Small intestine (tissue), 7 donors: ENCODE measurements around the gene SYNGR4. TPM values are rescaled to one million over a fixed set of nuclear protein-coding genes. Genes with fewer than 3 reads are reported as not detected.
A peak's percentile ranks its signal among the peaks of the same experiment; 100 is the strongest.

Experiments used
- DNase-seq, 2 donors: peaks; one replicate each; pipeline versions ENCODE4 v3.0.0 to v3.0.0-alpha.2; 2013
- FAIRE-seq: peaks from 2 replicates; lab custom pipeline; 2012; peaks lifted over from hg19 to GRCh38; lab: Jason Lieb, UNC
- H3K27ac ChIP-seq, 3 donors: one replicate each; pipeline ENCODE4 v1.5.1; 2013; ENCODE audit warnings: low read length in 2 of 3, mild to moderate bottlenecking in 2 of 3, control low read depth in 1 of 3, inconsistent platforms in 1 of 3, low read depth in 1 of 3, moderate library complexity in 1 of 3
- H3K27me3 ChIP-seq, 3 donors: one replicate each; pipeline ENCODE4 v1.6.1; 2013; ENCODE audit warnings: low read length in 3 of 3, inconsistent platforms in 1 of 3; ENCODE audit not compliant: control insufficient read depth in 3 of 3, insufficient read depth in 3 of 3
- H3K36me3 ChIP-seq, 3 donors: one replicate each; pipeline ENCODE4 v1.6.1; 2013; ENCODE audit warnings: low read length in 3 of 3, inconsistent platforms in 1 of 3, low read depth in 1 of 3, mild to moderate bottlenecking in 1 of 3, moderate library complexity in 1 of 3; ENCODE audit not compliant: control insufficient read depth in 3 of 3, insufficient read depth in 2 of 3
- H3K4me1 ChIP-seq, 3 donors: one replicate each; pipeline ENCODE4 v1.6.1; 2013; ENCODE audit warnings: low read length in 2 of 3, inconsistent platforms in 1 of 3, low read depth in 1 of 3, mild to moderate bottlenecking in 1 of 3, moderate library complexity in 1 of 3; ENCODE audit not compliant: control insufficient read depth in 3 of 3, insufficient read depth in 2 of 3
- H3K4me3 ChIP-seq, 3 donors: one replicate each; pipeline ENCODE4 v1.5.1; 2013; ENCODE audit warnings: low read length in 3 of 3, control low read depth in 1 of 3, inconsistent platforms in 1 of 3, low read depth in 1 of 3, mild to moderate bottlenecking in 1 of 3, moderate library complexity in 1 of 3
- H3K9me3 ChIP-seq, 2 donors: one replicate each; pipeline ENCODE4 v1.6.1; 2013; ENCODE audit warnings: low read depth in 1 of 2, low read length in 1 of 2; ENCODE audit not compliant: control insufficient read depth in 2 of 2, insufficient read depth in 1 of 2
- WGBS, 3 donors: extraction: QIAGEN DNeasy Blood & Tissue Kit; methylation state at CpG; one replicate each; pipeline ENCODE4 v1.1.7; 2013; 5-methylcytosine and 5-hydroxymethylcytosine counted together
- polyA plus RNA-seq, 4 donors: library from polyadenylated mRNA; stranded (reverse) in 3 of 4; unstranded in 1 of 4; fragments of 200-250 nt in 3 of 4; fragments of 120-200 nt in 1 of 4; gene quantifications; one replicate each; pipeline versions ENCODE4 v1.2.1 to v1.2.3, GENCODE V29; 2013
- donor health status: healthy with polysubstance abuse.
- donor health status: control.
- donor health status: control.
- donor health status: Bipolar disorder and iron deficiency.
- donor health status: healthy.

The SYNGR4 gene
- polyA plus RNA-seq, 4 donors, result 0.06 to 0.15 TPM; not detected in 2

- FAIRE-seq, result no peak
- Histone ChIP-seq H3K9me3 (no peaks in the 10 kb centered on the region), H3K27me3 (no peaks in the 10 kb centered on the region), H3K4me3 (peak overlapping the region; percentile 44 to 67 (median 47)), H3K27ac (peak overlapping the region; percentile 81 to 94 (median 89)), H3K4me1 (peaks cover 3 to 18% (median 4%) of the 10 kb centered on the region in 3 donors), H3K36me3 (peaks cover 0 to 8% (median 0%) of the 10 kb centered on the region in 3 donors)
- 2 to 3% (median 2%) methylated on average over 25 to 26 of the region's 26 CpGs for WGBS, 3 donors
- peak; percentile 96 to 97 for DNase-seq
Measured at GRCh38 chr19:48362716-48363499, 1.3 kb upstream of the SYNGR4 start.

DNA sequence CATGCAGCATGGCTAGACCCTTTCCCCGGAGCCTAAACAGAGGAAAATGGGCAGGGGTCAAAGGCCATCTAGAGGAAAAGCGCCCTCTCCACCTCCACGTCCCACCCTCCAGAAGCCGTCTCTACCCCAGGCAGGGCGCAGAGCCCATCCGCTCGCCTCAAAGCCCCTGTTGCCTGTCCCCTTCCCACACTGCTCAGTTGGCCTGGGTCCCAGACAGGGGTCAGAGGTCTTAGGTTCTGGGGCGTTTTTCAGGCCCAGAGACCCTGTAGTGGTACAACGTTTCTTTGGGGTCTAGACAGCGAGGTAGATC, 712 bp upstream of the SYNGR4 start:
- peaks cover 0 to 8% (median 0%) of the 10 kb centered on the region in 3 donors for H3K36me3 ChIP-seq
- no peak for DNase-seq
- peaks cover 4 to 23% (median 4%) of the 10 kb centered on the region in 3 donors for H3K4me1 ChIP-seq
- FAIRE-seq, result no peak
- H3K27ac ChIP-seq, result peak overlapping the region; percentile 81 to 94 (median 89)
- 0 to 3% (median 2%) methylated on average over 8 to 10 of the region's 10 CpGs for WGBS, 3 donors
- H3K27me3 ChIP-seq, result no peaks in the 10 kb centered on the region
- H3K4me3 ChIP-seq, result peak overlapping the region; percentile 44 to 67 (median 47)
- H3K9me3 ChIP-seq, result no peaks in the 10 kb centered on the region

- FAIRE-seq (no peak), DNase-seq (no peak)
- Histone ChIP-seq H3K4me1 (peaks cover 4 to 33% (median 4%) of the 10 kb centered on the region in 3 donors), H3K9me3 (no peaks in the 10 kb centered on the region), H3K4me3 (peak overlapping the region in 2 of 3 donors; percentile 23 to 67), H3K27ac (peak overlapping the region; percentile 43 to 94 (median 49)), H3K36me3 (peaks cover 0 to 4% (median 0%) of the 10 kb centered on the region in 3 donors), H3K27me3 (no peaks in the 10 kb centered on the region)
- 55 to 64% (median 60%) methylated on average over 10 of the region's 10 CpGs for WGBS, 3 donors
Measured at GRCh38 chr19:48364598-48365348, 606 bp downstream of the SYNGR4 start.

DNA sequence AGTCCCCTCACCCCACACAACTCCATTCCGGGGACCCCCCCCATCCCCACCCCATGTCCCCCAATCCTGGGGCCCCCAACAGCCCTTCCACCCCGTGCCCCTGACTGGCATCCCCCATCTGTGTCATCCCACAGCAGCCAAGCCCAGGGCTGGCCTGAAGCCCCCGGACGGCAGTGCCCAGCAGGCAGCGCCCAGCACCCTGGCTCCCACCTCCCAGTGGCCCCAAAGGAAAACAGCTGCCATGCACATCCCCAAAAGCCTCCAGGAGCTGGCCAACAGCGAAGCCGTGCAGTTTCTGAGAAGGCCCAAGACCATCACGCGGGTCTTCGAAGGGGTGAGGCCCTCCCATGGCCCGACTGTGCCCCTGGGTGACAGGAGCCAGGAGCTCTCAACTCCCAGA, 1.4 kb downstream of the SYNGR4 start:
- no peak for DNase-seq
- WGBS, 3 donors, result 93 to 95% (median 94%) methylated on average over 11 of the region's 11 CpGs
- H3K4me1 ChIP-seq, result peaks cover 4 to 33% (median 4%) of the 10 kb centered on the region in 3 donors
- H3K4me3 ChIP-seq, result no peak overlapping the region
- H3K27me3 ChIP-seq, result no peaks in the 10 kb centered on the region
- H3K9me3 ChIP-seq, result no peaks in the 10 kb centered on the region
- no peak overlapping the region for H3K27ac ChIP-seq
- FAIRE-seq, result no peak
- H3K36me3 ChIP-seq, result no peaks in the 10 kb centered on the region

GRCh38 chr19:48367855-48368254, 3.7 kb downstream of the SYNGR4 start:
- 35 to 63% (median 36%) methylated on average over 5 of the region's 5 CpGs for WGBS, 3 donors
- H3K27ac ChIP-seq, result peak overlapping the region in 1 of 3 donors; percentile 39
- no peaks in the 10 kb centered on the region for H3K36me3 ChIP-seq
- H3K4me1 ChIP-seq, result peaks cover 4 to 33% (median 4%) of the 10 kb centered on the region in 3 donors
- H3K9me3 ChIP-seq, result no peaks in the 10 kb centered on the region
- H3K4me3 ChIP-seq, result no peak overlapping the region
- H3K27me3 ChIP-seq, result no peaks in the 10 kb centered on the region
- FAIRE-seq (no peak), DNase-seq (peak in 1 of 2 donors; percentile 45)

GRCh38 chr19:48368936-48369335, 4.8 kb downstream of the SYNGR4 start:
- DNase-seq, result peak; percentile 85 to 92
- peaks cover 4 to 27% (median 4%) of the 10 kb centered on the region in 3 donors for H3K4me1 ChIP-seq
- no peak for FAIRE-seq
- H3K36me3 ChIP-seq, result no peaks in the 10 kb centered on the region
- no peaks in the 10 kb centered on the region for H3K9me3 ChIP-seq
- peak overlapping the region; percentile 19 to 52 (median 34) for H3K27ac ChIP-seq
- H3K4me3 ChIP-seq, result no peak overlapping the region
- 30 to 57% (median 44%) methylated on average over 12 to 14 of the region's 14 CpGs for WGBS, 3 donors
- H3K27me3 ChIP-seq, result no peaks in the 10 kb centered on the region

DNA sequence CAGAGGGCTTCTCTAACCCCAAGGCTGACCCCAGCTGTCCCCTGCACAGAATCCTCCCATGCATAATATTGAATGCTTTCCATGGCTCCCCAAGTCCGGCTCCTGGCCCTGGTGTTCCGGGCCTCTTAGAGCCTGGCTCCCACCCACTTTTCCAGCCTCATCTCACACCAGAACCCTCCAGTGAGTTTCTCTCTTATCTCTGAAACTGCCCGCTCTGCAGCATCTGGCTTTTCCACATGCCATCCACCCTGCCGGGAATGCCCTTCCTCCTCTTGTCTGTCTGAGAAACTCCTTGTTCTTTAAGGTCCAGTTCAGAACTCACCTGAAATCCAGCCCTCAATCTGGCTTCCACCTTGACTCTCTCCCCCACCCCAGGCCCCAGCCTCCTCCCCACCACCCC, 6.8 kb downstream of the SYNGR4 start:
- Histone ChIP-seq H3K4me1 (peaks cover 4 to 20% (median 4%) of the 10 kb centered on the region in 3 donors), H3K27ac (no peak overlapping the region), H3K27me3 (no peaks in the 10 kb centered on the region), H3K4me3 (no peak overlapping the region), H3K36me3 (no peaks in the 10 kb centered on the region), H3K9me3 (no peaks in the 10 kb centered on the region)
- FAIRE-seq (no peak), DNase-seq (no peak)
- 77 to 84% (median 84%) methylated on average over 4 of the region's 4 CpGs for WGBS, 3 donors

GRCh38 chr19:48371367-48371766, 7.2 kb downstream of the SYNGR4 start:
- no peaks in the 10 kb centered on the region for H3K36me3 ChIP-seq
- no peak overlapping the region for H3K27ac ChIP-seq
- DNase-seq (no peak), FAIRE-seq (no peak)
- 68 to 75% (median 73%) methylated on average over 7 of the region's 7 CpGs for WGBS, 3 donors
- H3K27me3 ChIP-seq, result no peaks in the 10 kb centered on the region
- H3K4me3 ChIP-seq, result no peak overlapping the region
- H3K9me3 ChIP-seq, result no peaks in the 10 kb centered on the region
- peaks cover 4 to 20% (median 4%) of the 10 kb centered on the region in 3 donors for H3K4me1 ChIP-seq
